ENCODE measurements around the gene ERFL. TPM values are rescaled to one million over a fixed set of nuclear protein-coding genes. Genes with fewer than 3 reads are reported as not detected.

Gene ERFL
- total RNA-seq, 2 donors from 2014 or later: 0.28 to 0.41 TPM

- ATAC-seq (ENCODE audit: insufficient number of reproducible peaks, low FRiP score, low read depth): no peak
- Histone ChIP-seq H3K36me3 (peaks cover 64% of the 10 kb centered on the region), H3K4me1 (ENCODE audit: control insufficient read depth in 1 of 2, low read depth in 2 of 2) (no peaks in the 10 kb centered on the region), H3K4me3 (no peak overlapping the region), H3K9me3 (no peaks in the 10 kb centered on the region), H3K27ac (no peak overlapping the region), H3K27me3 (replicated peaks; ENCODE audit: insufficient read depth) (no peaks in the 10 kb centered on the region)
- no peak for TF ChIP-seq CTCF (IDR thresholded peaks at IDR 0.05)
- DNase-seq (ENCODE audit: low spot score): no peak
These were observed 31.1 kb downstream of the ERFL start for GRCh38 chr19:41897181-41897580.

- no peak overlapping the region for H3K27ac ChIP-seq
- no peak for ATAC-seq (ENCODE audit: insufficient number of reproducible peaks, low FRiP score, low read depth)
- H3K27me3 ChIP-seq (replicated peaks; ENCODE audit: insufficient read depth): no peaks in the 10 kb centered on the region
- no peak for DNase-seq (ENCODE audit: low spot score)
- H3K9me3 ChIP-seq: no peaks in the 10 kb centered on the region
- no peak for TF ChIP-seq CTCF (IDR thresholded peaks at IDR 0.05)
- peaks cover 62% of the 10 kb centered on the region for H3K36me3 ChIP-seq
- H3K4me3 ChIP-seq: no peak overlapping the region
- H3K4me1 ChIP-seq (ENCODE audit: control insufficient read depth in 1 of 2, low read depth in 2 of 2): no peaks in the 10 kb centered on the region
These were observed 31.7 kb downstream of the ERFL start for GRCh38 chr19:41896581-41896942.

GRCh38 chr19:41895745-41896580 is 32.3 kb downstream of the ERFL start:
- H3K36me3 ChIP-seq: peaks cover 56% of the 10 kb centered on the region
- no peak overlapping the region for H3K27ac ChIP-seq
- H3K4me3 ChIP-seq: no peak overlapping the region
- DNase-seq (ENCODE audit: low spot score): no peak
- no peak for TF ChIP-seq CTCF (IDR thresholded peaks at IDR 0.05)
- no peaks in the 10 kb centered on the region for H3K27me3 ChIP-seq (replicated peaks; ENCODE audit: insufficient read depth)
- no peaks in the 10 kb centered on the region for H3K9me3 ChIP-seq
- H3K4me1 ChIP-seq (ENCODE audit: control insufficient read depth in 1 of 2, low read depth in 2 of 2): no peaks in the 10 kb centered on the region
- ATAC-seq (ENCODE audit: insufficient number of reproducible peaks, low FRiP score, low read depth): no peak

GRCh38 chr19:41894350-41894749 is 33.9 kb downstream of the ERFL start:
- peaks cover 52% of the 10 kb centered on the region for H3K36me3 ChIP-seq
- H3K27ac ChIP-seq: no peak overlapping the region
- no peaks in the 10 kb centered on the region for H3K27me3 ChIP-seq (replicated peaks; ENCODE audit: insufficient read depth)
- no peaks in the 10 kb centered on the region for H3K4me1 ChIP-seq (ENCODE audit: control insufficient read depth in 1 of 2, low read depth in 2 of 2)
- TF ChIP-seq CTCF (IDR thresholded peaks at IDR 0.05): no peak
- no peak overlapping the region for H3K4me3 ChIP-seq
- H3K9me3 ChIP-seq: no peaks in the 10 kb centered on the region
- DNase-seq (ENCODE audit: low spot score) (no peak), ATAC-seq (ENCODE audit: insufficient number of reproducible peaks, low FRiP score, low read depth) (no peak)

GRCh38 chr19:41893899-41894298 is 34.4 kb downstream of the ERFL start:
- TF ChIP-seq CTCF (IDR thresholded peaks at IDR 0.05): no peak
- H3K27ac ChIP-seq: no peak overlapping the region
- H3K27me3 ChIP-seq (replicated peaks; ENCODE audit: insufficient read depth): no peaks in the 10 kb centered on the region
- H3K9me3 ChIP-seq: no peaks in the 10 kb centered on the region
- no peak for DNase-seq (ENCODE audit: low spot score)
- H3K4me3 ChIP-seq: no peak overlapping the region
- H3K4me1 ChIP-seq (ENCODE audit: control insufficient read depth in 1 of 2, low read depth in 2 of 2): no peaks in the 10 kb centered on the region
- ATAC-seq (ENCODE audit: insufficient number of reproducible peaks, low FRiP score, low read depth): no peak
- H3K36me3 ChIP-seq: peaks cover 52% of the 10 kb centered on the region
